Suprapubic skin (tissue), 4 donors: ENCODE results near the gene PDE4B. TPM values are rescaled to one million over a fixed set of nuclear protein-coding genes. Genes with fewer than 3 reads are reported as not detected.

ENCODE experiments used
- DNase-seq, 2 donors: peaks; one replicate each; pipeline ENCODE4 v3.0.0-alpha.2; 2019; ENCODE audit warnings: low spot score in 2 of 2
- H3K27ac ChIP-seq: fragments of 200-600 bp; sonication (generic); one replicate; pipeline ENCODE4 v1.5.1; 2019
- H3K27me3 ChIP-seq: fragments of 200-600 bp; sonication (generic); one replicate; pipeline ENCODE4 v1.5.1; 2019
- H3K36me3 ChIP-seq: fragments of 200-600 bp; sonication (generic); one replicate; pipeline ENCODE4 v1.5.1; 2019
- H3K4me1 ChIP-seq: fragments of 200-600 bp; sonication (generic); one replicate; pipeline ENCODE4 v1.5.1; 2019
- H3K4me3 ChIP-seq: fragments of 200-600 bp; sonication (generic); one replicate; pipeline ENCODE4 v1.5.1; 2019; ENCODE audit warnings: mild to moderate bottlenecking
- H3K9me3 ChIP-seq: fragments of 200-600 bp; sonication (generic); one replicate; pipeline ENCODE4 v1.5.1; 2019
- EP300 ChIP-seq: sonication (generic); formaldehyde crosslinking; IDR thresholded peaks from one replicate; pipeline ENCODE4 v1.6.1; 2017; ENCODE audit warnings: antibody characterized with exemption
- POLR2A ChIP-seq, 2 donors: fragments of 450-650 bp; IDR thresholded peaks; one replicate each; pipeline ENCODE4 v1.6.1; 2017; ENCODE audit warnings: antibody characterized with exemption in 2 of 2, mild to moderate bottlenecking in 2 of 2, moderate library complexity in 2 of 2
- POLR2AphosphoS5 ChIP-seq, 3 donors: sonication (generic); formaldehyde crosslinking; IDR thresholded peaks; one replicate each; pipeline ENCODE4 v1.6.1; 2017; ENCODE audit warnings: antibody characterized with exemption in 3 of 3
- whole genome bisulfite sequencing: methylation state at CpG from one replicate; pipeline ENCODE4 v1.1.5; 2018; 5-methylcytosine and 5-hydroxymethylcytosine counted together
- total RNA-seq, 4 donors: library from RNA; depleted of rRNA; stranded (reverse); fragments of >200 nt; gene quantifications; one replicate each; pipeline ENCODE4 v1.1.0, GENCODE V29; 2016
- TF ChIP-seq, protein P1 (sequence below), 2 donors: fragments of 200-600 bp in 1 of 2; fragments of 450-650 bp in 1 of 2; sonication (generic) in 1 of 2; IDR thresholded peaks; one replicate each; pipeline ENCODE4 v1.5.1; 2016 to 2019; ENCODE audit warnings: antibody characterized with exemption in 2 of 2, mild to moderate bottlenecking in 1 of 2, moderate library complexity in 1 of 2

PDE4B gene
- total RNA-seq, 4 donors from 2014 or later, result 14.2 to 27.6 (median 16.7) TPM

DNA sequence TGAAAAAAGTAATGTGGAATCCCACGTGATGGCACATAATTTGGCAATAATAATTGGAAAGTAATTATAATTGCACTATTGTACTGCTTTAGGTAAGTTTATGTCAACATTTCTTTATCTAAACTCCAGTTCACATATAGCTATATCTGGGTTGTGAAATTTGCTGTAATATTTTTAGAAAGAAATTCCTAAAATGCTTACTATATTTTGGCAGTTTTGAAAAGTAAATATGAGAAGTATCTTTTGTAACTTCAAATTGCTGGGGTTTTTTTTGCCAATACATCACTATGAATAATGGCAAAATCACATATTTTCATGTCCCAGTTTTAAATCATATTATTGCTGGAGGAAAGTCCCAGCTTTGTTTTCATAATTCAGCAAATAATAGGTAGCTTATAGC is 197.5 kb downstream of the PDE4B start:
- Histone ChIP-seq H3K36me3 (no peaks in the 10 kb centered on the region), H3K27ac (no peak overlapping the region), H3K4me1 (no peaks in the 10 kb centered on the region), H3K27me3 (no peaks in the 10 kb centered on the region), H3K9me3 (no peaks in the 10 kb centered on the region), H3K4me3 (no peak overlapping the region)
- no peak for DNase-seq
- TF ChIP-seq POLR2AphosphoS5 (IDR thresholded peaks at IDR 0.05) (no peak), EP300 (no peak), POLR2A (IDR thresholded peaks at IDR 0.05) (no peak)
- TF ChIP-seq, protein P1, sequence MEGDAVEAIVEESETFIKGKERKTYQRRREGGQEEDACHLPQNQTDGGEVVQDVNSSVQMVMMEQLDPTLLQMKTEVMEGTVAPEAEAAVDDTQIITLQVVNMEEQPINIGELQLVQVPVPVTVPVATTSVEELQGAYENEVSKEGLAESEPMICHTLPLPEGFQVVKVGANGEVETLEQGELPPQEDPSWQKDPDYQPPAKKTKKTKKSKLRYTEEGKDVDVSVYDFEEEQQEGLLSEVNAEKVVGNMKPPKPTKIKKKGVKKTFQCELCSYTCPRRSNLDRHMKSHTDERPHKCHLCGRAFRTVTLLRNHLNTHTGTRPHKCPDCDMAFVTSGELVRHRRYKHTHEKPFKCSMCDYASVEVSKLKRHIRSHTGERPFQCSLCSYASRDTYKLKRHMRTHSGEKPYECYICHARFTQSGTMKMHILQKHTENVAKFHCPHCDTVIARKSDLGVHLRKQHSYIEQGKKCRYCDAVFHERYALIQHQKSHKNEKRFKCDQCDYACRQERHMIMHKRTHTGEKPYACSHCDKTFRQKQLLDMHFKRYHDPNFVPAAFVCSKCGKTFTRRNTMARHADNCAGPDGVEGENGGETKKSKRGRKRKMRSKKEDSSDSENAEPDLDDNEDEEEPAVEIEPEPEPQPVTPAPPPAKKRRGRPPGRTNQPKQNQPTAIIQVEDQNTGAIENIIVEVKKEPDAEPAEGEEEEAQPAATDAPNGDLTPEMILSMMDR (IDR thresholded peaks at IDR 0.05), result no peak
- 30% methylated on average over 1 of the region's 1 CpG for WGBS

DNA sequence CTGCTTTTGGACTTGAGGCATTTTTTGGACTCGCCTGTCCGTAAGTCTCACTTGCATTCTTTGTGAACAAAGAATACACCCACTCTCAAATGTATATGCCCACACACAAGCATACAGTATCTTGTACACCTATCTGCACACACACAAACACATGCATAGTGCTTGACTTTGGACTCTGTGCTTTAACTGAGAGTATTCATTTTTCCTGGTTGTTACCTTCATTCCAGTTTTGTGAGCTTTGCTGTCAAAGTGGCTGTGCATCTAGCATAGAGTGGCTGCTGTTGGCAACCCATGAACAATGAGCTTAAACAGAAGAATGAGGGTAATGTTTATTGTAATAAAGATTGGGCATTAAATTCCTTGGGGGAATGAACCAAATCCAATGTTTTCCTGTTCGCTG is 199.0 kb downstream of the PDE4B start:
- no peak for DNase-seq
- Histone ChIP-seq H3K4me1 (no peaks in the 10 kb centered on the region), H3K9me3 (no peaks in the 10 kb centered on the region), H3K27ac (no peak overlapping the region), H3K27me3 (no peaks in the 10 kb centered on the region), H3K36me3 (no peaks in the 10 kb centered on the region), H3K4me3 (no peak overlapping the region)
- TF ChIP-seq, protein P1 (IDR thresholded peaks at IDR 0.05), result no peak
- TF ChIP-seq EP300, result no peak
- no peak for TF ChIP-seq POLR2AphosphoS5 (IDR thresholded peaks at IDR 0.05)
- no peak for TF ChIP-seq POLR2A (IDR thresholded peaks at IDR 0.05)
- WGBS, result 74% methylated on average over 3 of the region's 3 CpGs

DNA sequence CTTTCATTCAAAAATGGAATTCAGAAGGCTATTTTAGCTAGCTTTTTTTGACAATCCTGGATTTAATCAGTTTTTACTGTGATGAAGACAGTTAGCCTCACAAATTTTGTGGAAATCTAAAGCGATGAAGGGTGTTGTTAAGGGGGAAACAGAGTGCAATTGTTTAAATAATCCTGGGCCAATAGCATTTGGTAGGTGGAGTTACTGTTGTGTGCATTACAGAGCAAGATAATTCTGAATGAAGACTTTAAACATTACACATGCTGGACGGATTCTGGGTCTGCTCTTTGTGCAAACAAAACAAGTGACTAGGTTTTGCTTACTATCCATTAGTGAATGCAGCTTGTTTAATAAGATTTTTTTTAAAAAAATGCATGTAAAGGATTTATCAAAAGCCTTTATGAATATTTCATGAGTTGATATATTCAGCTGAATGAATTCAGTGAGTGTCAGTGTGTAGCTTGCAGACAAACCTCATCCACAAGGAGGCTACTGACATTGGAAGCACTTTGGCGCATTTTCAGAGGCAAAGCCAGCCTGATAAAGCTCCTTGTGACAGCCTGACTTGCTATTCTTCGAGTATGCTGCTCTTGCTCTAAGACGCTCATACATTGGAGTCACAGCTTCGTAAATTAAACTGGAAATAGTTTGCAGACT is 199.6 kb downstream of the PDE4B start:
- TF ChIP-seq EP300 (no peak), POLR2AphosphoS5 (IDR thresholded peaks at IDR 0.05) (no peak), POLR2A (IDR thresholded peaks at IDR 0.05) (no peak)
- TF ChIP-seq, protein P1 (IDR thresholded peaks at IDR 0.05), result no peak
- Histone ChIP-seq H3K4me3 (peak overlapping the region; percentile 0), H3K4me1 (no peaks in the 10 kb centered on the region), H3K27me3 (no peaks in the 10 kb centered on the region), H3K36me3 (no peaks in the 10 kb centered on the region), H3K9me3 (no peaks in the 10 kb centered on the region), H3K27ac (no peak overlapping the region)
- no peak for DNase-seq
- WGBS, result 41% methylated on average over 6 of the region's 6 CpGs

DNA sequence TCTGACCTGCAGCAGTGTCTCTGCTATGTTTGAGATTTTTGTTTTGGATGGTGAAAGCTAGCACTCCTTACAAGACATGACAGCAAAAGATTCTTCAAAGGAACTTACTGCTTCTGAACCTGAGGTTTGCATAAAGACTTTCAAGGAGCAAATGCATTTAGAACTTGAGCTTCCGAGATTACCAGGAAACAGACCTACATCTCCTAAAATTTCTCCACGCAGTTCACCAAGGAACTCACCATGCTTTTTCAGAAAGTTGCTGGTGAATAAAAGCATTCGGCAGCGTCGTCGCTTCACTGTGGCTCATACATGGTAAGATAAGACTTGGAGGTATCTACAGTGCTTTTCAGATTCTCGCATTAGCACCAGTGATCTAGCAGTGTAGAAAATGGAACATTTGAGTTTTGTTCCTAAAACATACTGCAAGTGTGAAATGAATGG is 200.2 kb downstream of the PDE4B start:
- Histone ChIP-seq H3K4me3 (peak overlapping the region; percentile 0), H3K27ac (no peak overlapping the region), H3K27me3 (no peaks in the 10 kb centered on the region), H3K36me3 (no peaks in the 10 kb centered on the region), H3K9me3 (no peaks in the 10 kb centered on the region), H3K4me1 (no peaks in the 10 kb centered on the region)
- 67% methylated on average over 7 of the region's 7 CpGs for WGBS
- no peak for DNase-seq
- no peak for TF ChIP-seq EP300
- TF ChIP-seq, protein P1 (IDR thresholded peaks at IDR 0.05), result no peak
- TF ChIP-seq POLR2AphosphoS5 (IDR thresholded peaks at IDR 0.05), result no peak
- TF ChIP-seq POLR2A (IDR thresholded peaks at IDR 0.05), result no peak

DNA sequence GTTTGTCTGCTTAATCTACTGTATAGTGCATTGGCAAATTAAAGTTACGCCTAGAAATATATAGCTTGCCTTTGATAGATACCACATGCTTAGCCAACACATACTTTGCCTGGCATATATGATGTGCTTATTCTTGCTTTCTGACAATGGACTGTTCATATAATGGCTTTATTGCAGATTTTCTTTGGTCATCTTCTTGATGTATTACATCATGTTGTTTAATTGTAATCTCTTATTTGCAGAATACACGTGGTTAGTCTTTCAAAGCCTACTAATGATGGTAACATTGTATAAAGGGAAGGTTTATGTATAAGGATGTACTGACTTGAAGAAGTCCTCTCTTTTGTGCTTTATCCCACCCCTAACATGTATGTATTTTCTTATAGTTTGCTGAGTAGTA is 201.5 kb downstream of the PDE4B start:
- TF ChIP-seq POLR2A (IDR thresholded peaks at IDR 0.05), result no peak
- TF ChIP-seq EP300, result no peak
- TF ChIP-seq POLR2AphosphoS5 (IDR thresholded peaks at IDR 0.05), result no peak
- Histone ChIP-seq H3K4me3 (no peak overlapping the region), H3K9me3 (no peaks in the 10 kb centered on the region), H3K36me3 (no peaks in the 10 kb centered on the region), H3K27me3 (no peaks in the 10 kb centered on the region), H3K4me1 (no peaks in the 10 kb centered on the region), H3K27ac (no peak overlapping the region)
- WGBS, result 68% methylated on average over 2 of the region's 2 CpGs
- DNase-seq, result no peak

DNA sequence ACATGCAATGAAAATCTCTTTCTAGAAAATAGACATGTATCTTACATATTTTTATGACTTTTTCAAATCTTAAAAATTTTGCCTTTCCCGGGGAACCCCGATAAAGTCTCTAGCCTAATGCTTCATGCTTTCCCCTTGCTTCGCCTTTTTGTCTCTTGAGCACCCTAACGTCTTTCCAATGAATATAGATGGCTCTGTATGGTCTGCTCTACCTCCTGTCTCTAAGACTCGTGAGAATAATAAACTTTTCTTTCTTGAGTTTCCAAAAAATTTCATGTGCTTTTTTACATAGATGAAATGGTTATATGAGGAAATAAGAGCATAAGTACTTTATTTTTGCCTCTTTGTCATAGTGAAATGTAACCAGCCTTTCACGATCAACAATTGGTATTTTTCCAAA is 202.6 kb downstream of the PDE4B start:
- Histone ChIP-seq H3K4me1 (no peaks in the 10 kb centered on the region), H3K27ac (no peak overlapping the region), H3K9me3 (no peaks in the 10 kb centered on the region), H3K4me3 (no peak overlapping the region), H3K27me3 (no peaks in the 10 kb centered on the region), H3K36me3 (no peaks in the 10 kb centered on the region)
- 56% methylated on average over 6 of the region's 6 CpGs for WGBS
- TF ChIP-seq EP300 (no peak), POLR2AphosphoS5 (IDR thresholded peaks at IDR 0.05) (no peak), POLR2A (IDR thresholded peaks at IDR 0.05) (no peak)
- TF ChIP-seq, protein P1 (IDR thresholded peaks at IDR 0.05), result no peak
- DNase-seq, result no peak
